Measurements from ENCODE around the gene FASTK.
"Not testable (repeated sequence)": the region's sequence is repeated elsewhere in the genome, so short reads cannot be mapped to it uniquely, and the experiment has no call there.

DNA sequence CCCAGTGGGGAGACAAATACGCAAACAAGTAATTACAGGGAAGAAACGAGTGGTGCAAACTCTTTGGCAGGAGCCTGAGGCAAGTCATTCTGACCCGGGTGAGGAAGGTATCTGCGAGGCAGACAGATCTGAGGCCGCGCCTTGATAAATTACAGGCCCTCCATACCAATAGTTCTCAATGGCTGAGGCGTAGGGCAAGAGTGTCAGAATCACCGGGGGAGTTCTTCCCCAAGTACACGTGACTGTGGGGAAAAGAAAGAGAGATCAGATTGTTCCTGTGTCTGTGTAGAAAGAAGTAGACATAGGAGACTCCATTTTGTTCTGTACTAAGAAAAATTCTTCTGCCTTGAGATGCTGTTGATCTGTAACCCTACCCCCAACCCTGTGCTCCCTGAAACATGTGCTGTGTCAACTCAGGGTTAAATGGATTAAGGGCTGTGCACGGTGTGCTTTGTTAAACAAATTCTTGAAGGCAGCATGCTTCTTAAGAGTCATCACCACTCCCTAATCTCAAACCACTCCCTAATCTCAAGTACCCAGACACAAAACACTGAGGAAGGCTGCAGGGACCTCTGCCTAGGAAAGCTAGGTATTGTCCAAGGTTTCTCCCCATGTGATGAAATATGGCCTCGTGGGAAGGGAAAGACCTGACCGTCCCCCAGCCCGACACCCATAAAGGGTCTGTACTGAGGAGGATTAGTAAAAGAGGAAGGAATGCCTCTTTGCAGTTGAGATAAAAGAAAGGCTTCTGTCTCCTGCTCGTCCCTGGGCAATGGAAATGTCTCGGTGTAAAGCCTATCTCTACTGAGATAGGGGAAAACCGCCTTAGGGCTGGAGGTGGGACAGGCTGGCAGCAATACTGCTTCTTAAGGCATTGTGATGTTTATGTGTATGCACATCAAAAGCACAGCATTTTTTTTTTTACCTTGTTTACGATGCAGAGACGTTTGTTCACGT, 53.6 kb downstream of the FASTK start:
- TF ChIP-seq SPI1, POLR2A (IDR thresholded peaks at IDR 0.05; ENCODE audit: low read depth, low read length): not testable (repeated sequence)

Data from GM12891 (cell line).